HG02759 (cell line): Measurements from ENCODE around the gene HSPA4.
"Not testable (repeated sequence)": the region's sequence is repeated elsewhere in the genome, so short reads cannot be mapped to it uniquely, and the experiment has no call there.

ENCODE experiments used
- ATAC-seq: cut with Tn5 transposase; IDR thresholded peaks from one replicate; pipeline ENCODE4 v1.9.1; 2021; ENCODE audit warnings: mild to moderate bottlenecking, moderate library complexity; ENCODE audit not compliant: unreplicated experiment

Gene HSPA4

DNA sequence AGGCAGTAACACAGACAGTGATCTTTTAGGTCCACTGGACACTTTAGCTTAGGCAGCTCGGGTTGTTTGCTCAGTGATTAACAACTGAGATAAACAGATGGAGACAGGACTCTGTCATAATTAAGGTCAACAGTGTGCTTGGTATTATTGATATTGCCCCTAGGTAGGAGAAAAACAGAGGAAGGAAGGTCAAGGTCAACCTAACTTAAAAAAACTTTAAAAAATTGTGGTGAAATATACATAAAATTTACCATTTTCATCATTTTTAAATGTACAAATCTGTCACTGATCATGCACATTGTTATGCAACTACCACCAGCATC is 2.1 kb upstream of the HSPA4 start:
- no peak for ATAC-seq

- no peak for ATAC-seq
Measured at GRCh38 chr5:133050521-133050920, 1.3 kb upstream of the HSPA4 start.

- no peak for ATAC-seq
Measured at GRCh38 chr5:133051061-133051541, 712 bp upstream of the HSPA4 start.

DNA sequence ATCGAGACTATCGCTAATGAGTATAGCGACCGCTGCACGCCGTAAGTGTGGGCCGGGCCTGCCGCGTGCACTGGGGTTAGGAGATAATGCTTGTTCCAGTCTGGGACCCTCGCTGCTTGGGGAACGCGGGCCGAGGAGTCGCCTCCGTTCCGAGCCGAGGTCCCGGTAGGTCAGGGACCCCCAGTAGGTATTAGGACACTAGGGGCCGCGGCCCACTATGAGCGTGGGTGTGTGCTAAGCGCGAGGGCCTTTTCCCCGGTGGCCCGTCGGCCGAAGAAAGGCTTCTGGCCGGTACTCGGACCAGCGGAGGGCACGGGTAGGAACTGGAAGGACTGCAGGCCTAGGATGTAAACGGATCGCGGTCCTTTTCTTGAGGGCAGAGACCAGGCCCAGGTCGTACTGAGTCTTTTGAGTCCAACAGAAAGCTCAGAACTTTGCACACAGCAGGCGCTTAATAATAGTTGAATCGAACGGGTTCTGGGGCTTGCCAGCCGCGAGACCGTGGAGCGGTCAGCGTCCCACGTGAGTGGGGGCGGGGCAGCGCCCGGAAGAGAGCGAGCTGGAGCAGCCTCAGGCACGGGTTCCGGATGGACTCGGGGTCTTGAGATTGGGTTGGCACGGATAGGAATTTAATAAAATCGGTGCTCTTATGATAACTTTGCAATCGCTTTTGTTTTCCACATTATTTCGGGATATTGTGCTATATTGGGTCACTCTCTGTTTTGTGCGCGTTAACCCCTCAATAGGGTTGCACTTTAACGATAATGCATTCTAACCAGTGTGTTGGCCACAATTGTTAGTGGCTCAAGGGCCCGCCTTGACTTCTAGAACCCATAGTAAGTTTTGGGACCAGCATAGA is 733 bp downstream of the HSPA4 start:
- ATAC-seq: peak; percentile 27

DNA sequence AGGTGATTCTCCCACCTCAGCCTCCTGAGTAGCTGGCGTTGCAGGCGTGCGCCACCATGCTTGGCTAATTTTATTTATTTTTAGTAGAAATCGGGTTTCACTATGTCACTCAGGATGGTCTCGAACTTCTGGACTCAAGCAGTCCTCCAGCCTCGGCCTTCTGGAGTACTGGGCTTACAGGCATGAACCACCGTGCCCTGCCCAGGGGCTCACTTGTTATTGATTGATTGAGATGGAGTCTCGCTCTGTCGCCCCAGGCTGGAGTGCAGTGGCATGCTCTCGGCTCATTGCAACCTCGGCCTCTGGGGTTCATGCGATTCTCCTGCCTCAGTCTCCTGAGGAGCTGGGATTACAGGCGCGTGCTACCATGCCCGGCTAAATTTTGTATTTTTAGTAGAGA is 1.6 kb downstream of the HSPA4 start:
- ATAC-seq: no peak

DNA sequence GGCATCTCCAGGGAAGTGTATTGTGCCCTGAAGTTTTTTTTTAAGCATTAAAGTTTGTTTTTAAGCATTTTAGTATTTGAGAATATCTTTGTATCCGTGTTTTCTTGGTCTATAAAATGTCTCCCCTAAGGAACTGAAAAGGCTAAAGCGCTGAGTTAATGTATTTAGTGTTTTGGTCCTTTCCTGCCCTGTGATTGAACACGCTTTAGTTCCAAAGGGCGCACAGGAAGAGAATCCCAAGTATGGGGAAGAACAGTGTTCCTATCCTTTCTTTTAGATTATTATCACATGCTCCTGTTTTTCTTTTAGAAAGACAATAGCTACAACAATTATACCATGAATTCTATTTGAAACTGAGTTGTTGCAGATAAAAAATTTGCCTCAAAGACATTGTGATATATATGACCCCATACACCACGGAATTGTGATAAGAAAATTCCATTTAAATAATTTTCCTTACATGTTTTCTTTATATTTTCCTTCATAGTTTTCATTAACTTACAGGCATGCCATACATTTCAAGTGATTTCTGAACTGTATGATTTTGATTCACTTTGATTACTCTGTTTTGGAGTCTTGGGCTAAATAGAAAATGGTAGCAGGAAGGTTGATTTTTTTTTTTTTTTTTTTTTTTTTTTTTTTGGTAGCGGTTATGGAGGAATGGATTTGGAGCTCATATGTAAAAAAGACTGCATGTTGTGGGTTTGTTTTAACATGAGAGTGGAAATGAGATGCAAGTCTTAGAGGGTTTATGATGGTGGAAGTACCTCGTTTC is 3.1 kb downstream of the HSPA4 start:
- ATAC-seq: no peak

- ATAC-seq: no peak
Measured at GRCh38 chr5:133056891-133057290, 5.1 kb downstream of the HSPA4 start.

- ATAC-seq: no peak
Measured at GRCh38 chr5:133059621-133060020, 7.8 kb downstream of the HSPA4 start.

DNA sequence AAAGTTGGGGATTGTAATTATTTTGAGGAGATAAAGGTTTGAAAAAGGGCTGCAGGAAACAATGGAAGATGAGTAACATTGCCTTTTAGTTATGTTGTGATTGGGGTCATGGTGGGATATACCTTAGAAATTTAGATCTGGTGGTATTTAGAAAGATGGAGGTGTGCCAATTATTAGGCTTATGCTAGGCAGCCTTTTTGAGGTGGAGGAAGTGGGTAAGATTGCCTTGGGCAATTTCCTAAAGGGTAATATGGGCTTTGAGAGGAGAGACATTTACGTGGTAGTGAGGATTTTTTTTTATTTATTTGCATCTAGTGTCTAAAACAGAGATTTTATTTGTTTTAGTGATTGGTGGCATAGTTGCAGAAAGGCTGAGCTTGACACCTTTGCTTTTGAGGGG is 10.5 kb downstream of the HSPA4 start:
- ATAC-seq: no peak

GRCh38 chr5:133063965-133064364 is 12.2 kb downstream of the HSPA4 start:
- no peak for ATAC-seq

GRCh38 chr5:133065471-133065870 is 13.7 kb downstream of the HSPA4 start:
- no peak for ATAC-seq

DNA sequence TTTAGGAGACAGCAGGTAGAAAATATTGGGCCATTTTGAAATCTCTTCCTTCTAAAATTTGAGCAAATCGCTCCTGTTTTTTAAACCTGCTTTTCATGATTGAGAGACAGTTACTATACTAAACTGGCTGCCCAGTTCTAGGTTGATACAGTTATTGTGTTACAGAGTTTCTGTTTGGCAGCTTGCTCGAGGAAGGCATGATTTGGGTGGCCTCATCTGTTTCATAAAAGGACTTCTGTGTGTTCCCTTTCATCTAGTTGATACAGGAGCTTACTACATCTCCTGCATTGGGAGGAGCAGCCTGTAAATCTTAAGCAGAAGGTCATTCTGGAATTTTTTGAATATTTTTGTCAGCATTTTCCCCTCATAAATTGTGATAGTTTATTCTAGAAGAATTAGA is 14.2 kb downstream of the HSPA4 start:
- no peak for ATAC-seq

DNA sequence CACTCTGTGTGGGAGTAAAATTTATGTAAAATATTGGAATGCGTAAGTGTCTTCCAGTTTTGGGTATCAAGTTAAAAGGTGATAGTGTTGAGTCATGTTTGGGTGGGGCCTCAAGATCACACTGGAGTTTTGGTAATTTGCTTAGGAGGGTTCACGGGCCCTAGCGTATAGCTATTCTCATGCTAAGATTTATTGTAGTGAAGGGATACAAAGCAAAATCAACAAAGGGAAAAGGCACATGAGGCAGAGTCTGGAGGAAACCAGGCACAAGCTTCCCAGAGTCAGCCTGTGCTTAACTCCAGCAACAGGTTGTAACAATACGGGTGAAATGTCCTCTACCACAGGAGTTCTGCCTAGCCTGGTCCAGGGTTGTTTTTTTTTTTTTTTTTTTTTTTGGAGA is 20.2 kb downstream of the HSPA4 start:
- ATAC-seq: no peak

DNA sequence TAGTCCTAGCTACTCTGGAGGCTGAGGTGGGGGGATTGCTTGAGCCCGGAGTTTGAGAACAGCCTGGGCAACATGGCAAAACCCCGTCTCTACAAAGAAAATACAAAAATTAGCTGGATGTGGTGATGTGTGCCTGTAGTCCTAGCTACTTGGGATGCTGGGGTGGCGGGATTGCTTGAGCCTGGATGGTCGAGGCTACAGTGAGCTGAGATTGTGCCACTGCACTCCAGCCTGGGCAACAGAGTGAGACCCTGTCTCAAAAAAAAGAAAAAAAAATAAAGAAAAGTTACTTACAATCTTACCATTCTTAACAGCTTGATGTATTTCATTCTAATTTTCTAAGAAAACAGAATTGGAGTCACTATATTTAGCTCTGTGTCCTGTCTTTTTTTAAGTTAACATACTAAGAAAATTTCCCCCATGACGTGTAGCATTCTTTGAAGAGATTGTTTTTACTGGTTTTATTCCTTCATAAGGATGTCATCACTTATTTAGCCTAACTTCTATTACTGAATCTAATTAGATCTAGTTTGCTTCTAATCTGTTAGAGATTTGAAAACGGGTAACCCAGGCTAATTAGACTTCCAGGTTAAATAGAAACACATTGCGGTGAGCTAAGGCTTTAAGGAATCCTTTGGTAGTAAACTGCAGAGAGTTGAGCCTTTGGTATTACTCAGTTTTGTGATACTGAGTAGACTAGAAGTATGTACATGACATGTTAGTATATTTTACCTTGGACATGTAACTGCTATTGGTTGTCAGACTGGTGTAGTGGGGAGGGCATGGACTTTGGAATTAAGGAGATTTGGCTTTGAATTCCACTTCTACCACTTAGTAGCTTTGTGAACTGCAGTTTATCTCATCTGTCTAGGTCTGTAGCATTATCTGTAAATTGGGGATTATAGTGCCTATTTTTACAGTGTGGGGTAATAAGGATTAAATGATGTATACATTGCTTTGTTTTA is 24.0 kb downstream of the HSPA4 start:
- no peak for ATAC-seq

GRCh38 chr5:133079048-133079447 is 27.2 kb downstream of the HSPA4 start:
- ATAC-seq: no peak

DNA sequence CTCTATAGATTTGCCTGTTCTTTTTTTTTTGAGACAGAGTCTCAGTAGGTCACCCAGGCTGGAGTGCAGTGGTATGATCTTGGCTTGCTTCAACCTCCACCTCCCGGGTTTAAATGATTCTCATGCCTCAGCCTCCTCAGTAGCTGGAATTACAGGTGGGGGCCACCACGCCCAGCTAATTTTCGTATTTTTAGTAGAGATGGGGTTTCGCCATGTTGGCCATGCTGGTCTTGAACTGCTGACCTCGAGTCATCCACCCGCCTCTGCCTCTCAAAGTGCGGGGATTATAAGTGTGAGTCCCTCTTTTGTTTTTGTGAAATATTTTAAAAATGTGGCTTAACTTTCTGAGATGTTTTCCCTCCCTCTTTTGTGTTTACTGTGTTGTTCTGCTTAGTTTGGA is 29.2 kb downstream of the HSPA4 start:
- ATAC-seq: no peak

GRCh38 chr5:133081703-133082102 is 29.9 kb downstream of the HSPA4 start:
- no peak for ATAC-seq

- no peak for ATAC-seq
Measured at GRCh38 chr5:133082128-133082527, 30.3 kb downstream of the HSPA4 start.

DNA sequence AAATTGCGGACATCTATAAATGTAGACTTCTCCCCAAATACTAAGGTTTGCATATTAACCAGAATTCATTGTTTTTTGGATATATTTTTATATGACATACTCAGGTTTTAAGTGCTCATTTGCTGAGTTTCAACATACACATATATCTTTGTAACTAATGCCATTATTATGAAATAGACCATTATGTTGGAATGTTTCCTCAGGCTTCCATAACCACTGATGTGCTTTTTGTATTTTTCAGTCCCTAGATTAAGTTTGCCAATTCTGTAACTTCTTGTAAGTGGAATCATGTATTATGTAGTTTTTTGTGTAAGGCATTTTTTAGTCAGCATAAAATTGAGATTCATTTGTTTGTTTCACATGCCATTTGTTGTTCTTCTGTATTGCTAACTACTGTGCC is 32.1 kb downstream of the HSPA4 start:
- no peak for ATAC-seq

GRCh38 chr5:133085171-133085570 is 33.4 kb downstream of the HSPA4 start:
- ATAC-seq: not testable (repeated sequence)

- ATAC-seq: no peak
Measured at GRCh38 chr5:133086366-133086875, 34.6 kb downstream of the HSPA4 start.
